ENCODE data around the gene GRIA3.

DNA sequence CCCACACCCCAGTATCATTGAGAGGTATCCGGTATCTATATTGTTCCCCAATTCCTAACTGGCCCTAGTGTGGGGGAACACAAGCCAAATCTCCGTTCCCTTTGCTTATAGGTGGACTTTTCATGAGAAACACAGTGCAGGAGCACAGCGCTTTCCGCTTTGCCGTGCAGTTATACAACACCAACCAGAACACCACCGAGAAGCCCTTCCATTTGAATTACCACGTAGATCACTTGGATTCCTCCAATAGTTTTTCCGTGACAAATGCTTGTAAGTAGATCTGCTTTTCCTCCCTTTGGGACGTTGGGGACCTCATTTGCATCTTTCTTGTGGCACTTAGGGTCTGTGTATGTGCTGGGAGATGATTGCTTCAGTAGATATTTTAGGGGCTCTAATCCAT lies 1.6 kb downstream of the GRIA3 start:
- no peak for TF ChIP-seq POLR2A (IDR thresholded peaks at IDR 0.05; ENCODE audit: low read length)
- no peak for TF ChIP-seq GATA1 (IDR thresholded peaks at IDR 0.05; ENCODE audit: low read depth, low read length)
